ENCODE measurements around the gene FFAR3.

Gene FFAR3

GRCh38 chr19:35314858-35315470 is 43.3 kb upstream of the FFAR3 start:
- no peaks in the 10 kb centered on the region for H3K4me1 ChIP-seq (ENCODE audit: control insufficient read depth, insufficient read depth, low read length)
- ChIA-PET POLR2A (no interaction called here), CTCF (interaction anchor here (0.6 to 2.3 kb wide), 6 partner anchors 8 to 347 kb away, joined by 4 to 11 read pairs (median 4); no protein-coding TSS in a partner anchor)
- H3K27ac ChIP-seq (ENCODE audit: extremely low read depth, low read depth, low read length), result no peak overlapping the region
- H3K4me3 ChIP-seq (ENCODE audit: low read depth, low read length), result no peak overlapping the region
- H3K9me3 ChIP-seq (ENCODE audit: control insufficient read depth, insufficient read depth, low read depth, low read length), result no peaks in the 10 kb centered on the region
- H3K36me3 ChIP-seq (ENCODE audit: control insufficient read depth in 2 of 2, insufficient read depth in 1 of 2, low read length in 2 of 2), result no peaks in the 10 kb centered on the region
- TF ChIP-seq ZNF416 (tag by site-specific recombination; IDR thresholded peaks at IDR 0.05) (no peak), ZNF501 (tag by site-specific recombination; IDR thresholded peaks at IDR 0.05) (no peak), ZNF571 (tag by site-specific recombination; IDR thresholded peaks at IDR 0.05) (no peak), ZNF473 (tag by site-specific recombination; IDR thresholded peaks at IDR 0.05) (no peak), REPIN1 (tag by site-specific recombination; IDR thresholded peaks at IDR 0.05; ENCODE audit: low read depth) (no peak), ZBTB20 (tag by site-specific recombination; IDR thresholded peaks at IDR 0.05) (peak; percentile 84), ZBTB1 (tag by site-specific recombination; IDR thresholded peaks at IDR 0.05) (no peak), ZSCAN30 (tag by site-specific recombination; IDR thresholded peaks at IDR 0.05) (no peak)

- Histone ChIP-seq H3K4me1 (ENCODE audit: control insufficient read depth, insufficient read depth, low read length) (no peaks in the 10 kb centered on the region), H3K27ac (ENCODE audit: extremely low read depth, low read depth, low read length) (no peak overlapping the region), H3K36me3 (ENCODE audit: control insufficient read depth in 2 of 2, insufficient read depth in 1 of 2, low read length in 2 of 2) (no peaks in the 10 kb centered on the region), H3K9me3 (ENCODE audit: control insufficient read depth, insufficient read depth, low read depth, low read length) (no peaks in the 10 kb centered on the region), H3K4me3 (ENCODE audit: low read depth, low read length) (no peak overlapping the region)
- ChIA-PET CTCF (interaction anchor here (0.6 to 3.0 kb wide), 9 partner anchors 9 to 346 kb away, joined by 4 to 11 read pairs (median 4); no protein-coding TSS in a partner anchor), POLR2A (interaction anchor here (0.5 kb wide), 1 partner anchor 80 kb away, joined by 3 read pairs; no protein-coding TSS in a partner anchor)
- TF ChIP-seq ZIC2 (tag by site-specific recombination; IDR thresholded peaks at IDR 0.05) (peak; percentile 58), ZNF157 (tag by site-specific recombination; IDR thresholded peaks at IDR 0.05) (no peak)
Measured at GRCh38 chr19:35315883-35316282, 42.4 kb upstream of the FFAR3 start.

- Histone ChIP-seq H3K9me3 (ENCODE audit: control insufficient read depth, insufficient read depth, low read depth, low read length) (no peaks in the 10 kb centered on the region), H3K4me1 (ENCODE audit: control insufficient read depth, insufficient read depth, low read length) (no peaks in the 10 kb centered on the region), H3K4me3 (ENCODE audit: low read depth, low read length) (no peak overlapping the region), H3K27ac (ENCODE audit: extremely low read depth, low read depth, low read length) (no peak overlapping the region), H3K36me3 (ENCODE audit: control insufficient read depth in 2 of 2, insufficient read depth in 1 of 2, low read length in 2 of 2) (no peaks in the 10 kb centered on the region)
- CTCF ChIA-PET, result interaction anchor here (0.6 to 3.0 kb wide), 6 partner anchors 10 to 272 kb away, joined by 3 to 11 read pairs (median 5); no protein-coding TSS in a partner anchor
- POLR2A ChIA-PET, result no interaction called here
- TF ChIP-seq ZSCAN23 (tag by site-specific recombination; IDR thresholded peaks at IDR 0.05), result no peak
- TF ChIP-seq KLF17 (tag by site-specific recombination; IDR thresholded peaks at IDR 0.05), result no peak
- TF ChIP-seq PRDM4 (tag by site-specific recombination; IDR thresholded peaks at IDR 0.05), result no peak
- TF ChIP-seq KLF8 (tag by site-specific recombination; IDR thresholded peaks at IDR 0.05), result no peak
- TF ChIP-seq SP7 (tag by site-specific recombination; IDR thresholded peaks at IDR 0.05), result no peak
Measured at GRCh38 chr19:35316560-35316959, 41.7 kb upstream of the FFAR3 start.

Data from HEK293 (cell line).